OCI-LY3 (cell line): Measurements from ENCODE around the gene BPIFB3.
"Not testable (repeated sequence)": the region's sequence is repeated elsewhere in the genome, so short reads cannot be mapped to it uniquely, and the experiment has no call there.

Experiments
- H2AFZ ChIP-seq: fragments of 200-600, 300-600 bp; shearing (Covaris generic); 2 replicates; pipeline ENCODE4 v1.6.0; 2014; ENCODE audit warnings: antibody characterized with exemption, low read depth, low read length
- H3K27ac ChIP-seq: fragments of 200-600, 300-600 bp; sonication (generic); 2 replicates; pipeline ENCODE4 v1.5.1; 2014; ENCODE audit warnings: mild to moderate bottlenecking, low read length, moderate library complexity, mixed read lengths
- H3K27me3 ChIP-seq: fragments of 200-600, 300-600 bp; sonication (generic); 2 replicates; pipeline ENCODE4 v1.6.1; 2014; ENCODE audit warnings: low read depth, low read length, mixed read lengths
- H3K36me3 ChIP-seq: fragments of 200-600, 300-600 bp; sonication (generic); replicated peaks from 2 replicates; pipeline ENCODE3; 2014; ENCODE audit warnings: low read depth, low read length, mixed read lengths
- H3K4me1 ChIP-seq: fragments of 300-600, 200-600 bp; sonication (generic); 2 replicates; pipeline ENCODE4 v1.6.1; 2014; ENCODE audit warnings: low read length, mixed read lengths
- H3K4me2 ChIP-seq: fragments of 200-600, 300-600 bp; sonication (generic); 2 replicates; pipeline ENCODE4 v1.6.1; 2014; ENCODE audit warnings: low read length, mixed read lengths
- H3K4me3 ChIP-seq: fragments of 300-600, 200-600 bp; sonication (generic); 2 replicates; pipeline ENCODE4 v1.5.1; 2014; ENCODE audit warnings: antibody characterized with exemption, mild to moderate bottlenecking, low read length, moderate library complexity
- H3K79me2 ChIP-seq: fragments of 300-600, 200-600 bp; shearing (Covaris generic); 2 replicates; pipeline ENCODE4 v1.6.1; 2014; ENCODE audit warnings: mild to moderate bottlenecking, low read length, mixed read lengths
- H3K9ac ChIP-seq: fragments of 300-600, 200-600 bp; shearing (Covaris generic); 2 replicates; pipeline ENCODE4 v1.6.0; 2014; ENCODE audit warnings: mild to moderate bottlenecking, low read length, moderate library complexity
- H3K9me3 ChIP-seq: fragments of 200-600, 300-600 bp; shearing (Covaris generic); 2 replicates; pipeline ENCODE4 v1.6.1; 2014; ENCODE audit warnings: low read length, mixed read lengths; ENCODE audit not compliant: insufficient read depth
- H4K20me1 ChIP-seq: fragments of 200-600, 300-600 bp; sonication (generic); 2 replicates; pipeline ENCODE4 v1.6.1; 2016; ENCODE audit warnings: low read length, mixed read lengths; ENCODE audit not compliant: insufficient read depth
- EZH2phosphoT487 ChIP-seq: fragments of 200-600 bp; shearing (Covaris generic); IDR thresholded peaks from 2 replicates; pipeline ENCODE4 v1.6.1; 2018; ENCODE audit warnings: antibody characterized with exemption, mixed run types, low read depth
- TF ChIP-seq, protein P1 (sequence below): fragments of 200-600, 300-600 bp; sonication (generic); IDR thresholded peaks from 2 replicates; pipeline ENCODE4 v1.5.1; 2014; ENCODE audit warnings: antibody characterized with exemption, low read length, low read depth

Gene BPIFB3

DNA sequence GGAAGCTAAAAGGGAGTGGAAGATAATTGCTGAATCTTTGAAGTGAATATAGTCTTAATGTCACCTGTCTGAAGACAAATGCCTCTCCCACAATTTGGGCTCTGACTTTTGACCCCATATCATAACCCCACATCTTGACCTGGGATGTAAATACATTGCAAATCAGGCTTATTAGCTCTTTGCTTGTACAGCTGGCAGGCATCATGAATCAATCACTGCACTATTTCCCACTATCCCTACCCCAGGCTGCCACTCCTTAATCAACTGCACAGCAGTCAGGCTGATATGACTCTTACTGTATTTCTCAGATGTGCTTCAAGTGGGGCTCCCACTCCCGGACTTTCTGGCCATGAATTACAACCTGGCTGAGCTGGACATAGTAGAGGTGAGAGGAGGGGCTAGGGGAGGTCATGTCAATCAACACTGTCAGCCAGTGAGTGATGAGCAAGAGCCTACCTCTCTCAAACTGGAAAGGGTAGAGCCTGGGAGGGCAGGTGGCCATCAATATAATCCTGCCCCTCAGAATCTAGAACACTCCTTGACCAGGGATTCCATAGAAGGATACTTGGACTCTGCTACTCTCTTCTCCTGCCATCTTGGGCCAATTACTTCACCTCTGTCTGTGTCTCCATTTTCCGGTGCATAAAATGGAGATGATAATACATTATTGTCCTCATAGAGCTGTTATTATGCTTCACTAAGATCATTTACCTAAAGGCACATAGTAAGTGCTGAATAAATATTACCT, 10.5 kb upstream of the BPIFB3 start:
- no peaks in the 10 kb centered on the region for H3K4me1 ChIP-seq
- H3K79me2 ChIP-seq: no peaks in the 10 kb centered on the region
- no peak overlapping the region for H3K4me3 ChIP-seq
- no peaks in the 10 kb centered on the region for H3K36me3 ChIP-seq
- no peak overlapping the region for H3K4me2 ChIP-seq
- no peak overlapping the region for H2AFZ ChIP-seq
- H3K27ac ChIP-seq: no peak overlapping the region
- H3K27me3 ChIP-seq: peaks cover 12% of the 10 kb centered on the region; the same call in 1 of the 2 replicates
- TF ChIP-seq, protein P1, sequence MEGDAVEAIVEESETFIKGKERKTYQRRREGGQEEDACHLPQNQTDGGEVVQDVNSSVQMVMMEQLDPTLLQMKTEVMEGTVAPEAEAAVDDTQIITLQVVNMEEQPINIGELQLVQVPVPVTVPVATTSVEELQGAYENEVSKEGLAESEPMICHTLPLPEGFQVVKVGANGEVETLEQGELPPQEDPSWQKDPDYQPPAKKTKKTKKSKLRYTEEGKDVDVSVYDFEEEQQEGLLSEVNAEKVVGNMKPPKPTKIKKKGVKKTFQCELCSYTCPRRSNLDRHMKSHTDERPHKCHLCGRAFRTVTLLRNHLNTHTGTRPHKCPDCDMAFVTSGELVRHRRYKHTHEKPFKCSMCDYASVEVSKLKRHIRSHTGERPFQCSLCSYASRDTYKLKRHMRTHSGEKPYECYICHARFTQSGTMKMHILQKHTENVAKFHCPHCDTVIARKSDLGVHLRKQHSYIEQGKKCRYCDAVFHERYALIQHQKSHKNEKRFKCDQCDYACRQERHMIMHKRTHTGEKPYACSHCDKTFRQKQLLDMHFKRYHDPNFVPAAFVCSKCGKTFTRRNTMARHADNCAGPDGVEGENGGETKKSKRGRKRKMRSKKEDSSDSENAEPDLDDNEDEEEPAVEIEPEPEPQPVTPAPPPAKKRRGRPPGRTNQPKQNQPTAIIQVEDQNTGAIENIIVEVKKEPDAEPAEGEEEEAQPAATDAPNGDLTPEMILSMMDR: no peak
- TF ChIP-seq EZH2phosphoT487: no peak
- no peaks in the 10 kb centered on the region for H4K20me1 ChIP-seq
- H3K9me3 ChIP-seq: no peaks in the 10 kb centered on the region
- H3K9ac ChIP-seq: no peak overlapping the region

DNA sequence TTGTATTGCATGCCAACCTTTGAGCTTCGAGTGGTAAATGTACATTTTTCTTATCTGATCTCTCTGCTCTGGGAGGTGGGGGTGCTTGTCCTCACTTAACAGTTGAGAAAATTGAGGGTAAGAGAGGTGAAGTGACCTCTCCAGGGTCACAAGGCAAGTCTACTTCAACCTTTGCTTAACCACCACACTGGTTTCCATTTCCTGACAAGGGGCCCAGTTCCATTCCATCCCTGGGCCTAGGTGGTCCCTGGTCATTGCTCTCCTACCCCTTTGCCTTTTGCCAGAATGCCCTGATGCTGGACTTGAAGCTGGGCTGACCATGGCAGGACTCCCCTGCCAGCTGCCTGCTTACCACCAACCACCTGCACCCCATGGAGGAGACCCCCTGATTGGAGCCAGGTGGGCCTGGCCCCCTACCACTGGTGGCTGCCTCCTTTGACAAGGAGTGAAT, 9.9 kb upstream of the BPIFB3 start:
- no peaks in the 10 kb centered on the region for H3K4me1 ChIP-seq
- no peaks in the 10 kb centered on the region for H3K9me3 ChIP-seq
- no peaks in the 10 kb centered on the region for H4K20me1 ChIP-seq
- no peaks in the 10 kb centered on the region for H3K36me3 ChIP-seq
- H3K9ac ChIP-seq: no peak overlapping the region
- H2AFZ ChIP-seq: no peak overlapping the region
- TF ChIP-seq EZH2phosphoT487: no peak
- TF ChIP-seq, protein P1: no peak
- no peak overlapping the region for H3K4me3 ChIP-seq
- H3K4me2 ChIP-seq: no peak overlapping the region
- H3K27ac ChIP-seq: no peak overlapping the region
- H3K79me2 ChIP-seq: no peaks in the 10 kb centered on the region
- peaks cover 9% of the 10 kb centered on the region; the same call in 1 of the 2 replicates for H3K27me3 ChIP-seq

DNA sequence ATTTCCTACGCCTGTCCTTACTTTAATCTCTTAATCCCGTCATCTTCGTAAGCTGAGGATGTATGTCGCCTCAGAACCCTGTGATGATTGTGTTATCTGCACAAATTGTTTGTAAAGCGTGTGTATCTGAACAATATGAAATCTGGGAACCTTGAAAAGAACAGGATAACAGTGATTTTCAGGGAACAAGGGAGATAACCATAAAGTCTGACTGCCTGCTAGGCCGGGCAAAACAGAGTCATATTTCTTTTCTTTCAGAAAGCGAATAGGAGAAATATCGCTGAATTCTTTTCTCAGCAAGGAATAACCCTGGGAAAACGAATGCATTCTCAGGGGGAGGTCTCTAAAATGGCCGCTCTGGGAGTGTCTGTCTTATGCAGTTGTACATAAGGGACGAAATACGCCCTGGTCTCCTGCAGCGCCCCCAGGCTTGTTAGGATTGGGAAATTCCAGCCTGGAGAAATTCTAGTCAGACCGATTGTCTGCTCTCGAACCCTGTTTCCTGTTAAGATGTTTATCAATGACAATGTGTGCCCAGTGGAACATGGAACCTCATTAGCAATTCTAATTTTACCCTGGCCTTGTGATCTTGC, 8.5 kb upstream of the BPIFB3 start:
- H3K27ac ChIP-seq, H3K4me1 ChIP-seq, H3K4me2 ChIP-seq, H3K9me3 ChIP-seq, H4K20me1 ChIP-seq, H3K27me3 ChIP-seq, H2AFZ ChIP-seq, H3K36me3 ChIP-seq, H3K9ac ChIP-seq, H3K79me2 ChIP-seq, H3K4me3 ChIP-seq: not testable (repeated sequence)

DNA sequence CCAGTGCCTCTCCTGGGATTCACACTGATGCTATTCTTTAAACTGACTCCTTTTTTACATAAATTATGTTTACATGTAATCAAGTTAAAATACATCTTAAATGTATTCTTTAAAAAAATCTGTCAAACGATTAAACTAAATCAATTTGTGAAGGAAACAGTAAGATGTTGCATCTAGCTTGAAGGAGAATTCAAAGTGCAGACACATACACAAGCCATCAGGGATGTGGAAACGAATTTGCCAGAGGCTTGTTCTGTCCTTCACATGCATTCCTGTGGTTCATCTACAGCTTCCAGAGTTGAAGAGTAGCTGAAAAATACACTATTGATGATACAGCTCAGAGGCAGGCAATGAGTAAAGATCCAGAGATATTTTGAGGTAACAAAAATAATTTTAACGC, 7.3 kb upstream of the BPIFB3 start:
- no peak overlapping the region for H3K9ac ChIP-seq
- H3K27me3 ChIP-seq: no peaks in the 10 kb centered on the region
- no peaks in the 10 kb centered on the region for H4K20me1 ChIP-seq
- H3K36me3 ChIP-seq: no peaks in the 10 kb centered on the region
- H3K27ac ChIP-seq: no peak overlapping the region
- H2AFZ ChIP-seq: no peak overlapping the region
- H3K79me2 ChIP-seq: no peaks in the 10 kb centered on the region
- no peak overlapping the region for H3K4me3 ChIP-seq
- no peaks in the 10 kb centered on the region for H3K4me1 ChIP-seq
- no peaks in the 10 kb centered on the region for H3K9me3 ChIP-seq
- TF ChIP-seq, protein P1: no peak
- TF ChIP-seq EZH2phosphoT487: no peak
- H3K4me2 ChIP-seq: no peak overlapping the region
